ENCODE results near the gene BRINP1.
A peak's percentile ranks its signal among the peaks of the same experiment; 100 is the strongest.

The BRINP1 gene

DNA sequence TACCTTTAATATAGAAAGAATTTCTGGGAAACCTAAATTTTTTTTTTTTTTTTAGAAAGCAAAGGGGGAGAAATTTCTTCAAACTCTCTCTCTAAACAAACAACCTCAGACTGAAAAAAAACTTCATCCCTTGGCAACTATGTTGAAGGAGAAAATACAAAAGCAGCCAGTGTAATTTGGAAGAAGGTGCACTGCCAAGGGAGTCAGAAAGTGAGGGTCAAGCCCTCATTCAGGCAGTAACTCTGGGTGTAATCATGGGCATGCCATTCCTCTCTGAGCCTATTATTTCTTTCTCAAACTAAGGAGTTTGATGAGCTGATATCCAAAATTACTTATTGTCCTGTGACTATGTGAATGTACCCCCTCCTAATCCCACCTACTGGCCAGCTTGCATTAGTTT lies 203.1 kb downstream of the BRINP1 start:
- in situ Hi-C loops (cut with HindIII; ENCODE audit: low pct_ligation_motif_present, low pct_unique_long_range_greater_than_20kb, low sequenced_read_pairs) = no loop called here
- no peak for DNase-seq

DNA sequence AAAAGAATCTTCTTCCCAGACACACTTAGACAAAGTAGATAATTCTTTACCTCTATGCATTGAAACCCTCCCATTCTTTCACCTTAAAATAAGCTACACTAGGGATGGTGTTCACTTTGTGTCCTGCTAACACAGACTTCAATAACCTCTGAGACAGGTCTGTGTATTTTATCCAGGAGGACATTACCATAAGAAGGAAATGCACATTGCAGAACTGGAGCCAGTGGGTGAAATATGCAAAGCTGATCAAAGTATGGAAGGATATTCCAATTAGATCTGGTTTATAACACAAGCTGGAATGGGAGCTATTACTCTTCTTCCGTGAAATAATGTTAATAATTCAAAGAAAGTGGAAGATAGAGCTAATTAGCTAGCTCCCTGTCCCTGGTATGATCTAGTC lies 204.1 kb downstream of the BRINP1 start:
- in situ Hi-C loops (cut with HindIII; ENCODE audit: low pct_ligation_motif_present, low pct_unique_long_range_greater_than_20kb, low sequenced_read_pairs) = no loop called here
- DNase-seq = no peak

DNA sequence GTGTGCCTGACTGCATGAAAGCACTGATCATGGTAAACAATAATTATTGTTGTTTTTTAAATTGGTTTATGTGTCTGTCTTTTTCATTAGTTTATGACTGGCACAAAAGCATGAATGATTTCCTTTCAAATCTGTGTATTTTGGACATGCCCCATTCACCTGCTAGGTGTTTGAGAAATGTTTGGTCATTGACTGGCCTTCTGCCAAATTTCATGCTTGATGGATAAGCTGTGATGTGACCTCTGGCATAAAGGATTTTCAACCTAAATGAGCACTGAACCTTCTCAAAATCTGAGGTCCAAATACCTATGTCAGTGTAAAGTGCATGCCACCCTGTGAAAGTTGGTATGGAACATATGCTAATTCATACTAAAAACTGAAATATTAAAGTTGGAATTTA lies 204.5 kb downstream of the BRINP1 start:
- peak; percentile 3 for DNase-seq
- in situ Hi-C loops (cut with HindIII; ENCODE audit: low pct_ligation_motif_present, low pct_unique_long_range_greater_than_20kb, low sequenced_read_pairs) = no loop called here

DNA sequence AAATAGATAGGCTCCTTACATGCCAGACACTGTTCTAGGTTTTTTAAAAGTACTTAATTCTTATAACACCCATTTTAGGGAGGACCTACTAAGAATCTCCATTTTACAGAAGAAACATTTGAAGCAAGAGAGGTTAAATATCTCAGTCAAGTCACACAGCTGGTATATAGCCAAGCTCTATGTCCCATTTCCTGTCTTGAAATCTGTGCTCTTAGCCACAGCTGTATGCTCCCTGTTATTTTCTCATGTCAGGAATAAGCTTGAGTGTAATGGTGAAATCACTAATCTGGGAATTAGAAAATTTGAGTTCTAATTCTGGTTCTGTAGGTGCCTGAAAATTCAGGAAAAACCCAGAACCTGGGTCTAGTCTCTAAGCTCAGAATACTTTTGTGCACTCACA lies 208.7 kb downstream of the BRINP1 start:
- DNase-seq = no peak
- in situ Hi-C loops (cut with HindIII; ENCODE audit: low pct_ligation_motif_present, low pct_unique_long_range_greater_than_20kb, low sequenced_read_pairs) = no loop called here

DNA sequence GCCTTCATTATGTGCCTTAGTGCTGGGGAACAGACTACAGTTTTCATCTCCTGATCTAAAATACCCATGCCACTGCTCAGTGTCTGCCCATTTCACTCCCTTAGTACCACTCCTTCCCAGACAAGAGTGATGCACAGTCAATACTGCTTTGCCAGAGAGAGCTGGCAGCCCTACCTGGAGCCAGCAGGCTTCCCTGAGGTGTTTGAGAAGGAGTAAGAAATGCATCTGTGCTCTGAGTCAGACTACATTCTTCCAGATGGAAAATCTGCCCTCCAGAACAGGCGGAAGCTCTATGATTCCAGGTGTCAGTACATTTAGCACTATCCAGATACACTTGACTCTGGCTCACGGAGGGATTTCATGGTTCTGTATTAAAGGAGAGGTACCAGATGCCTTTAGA lies 209.8 kb downstream of the BRINP1 start:
- in situ Hi-C loops (cut with HindIII; ENCODE audit: low pct_ligation_motif_present, low pct_unique_long_range_greater_than_20kb, low sequenced_read_pairs) = no loop called here
- DNase-seq = no peak

DNA sequence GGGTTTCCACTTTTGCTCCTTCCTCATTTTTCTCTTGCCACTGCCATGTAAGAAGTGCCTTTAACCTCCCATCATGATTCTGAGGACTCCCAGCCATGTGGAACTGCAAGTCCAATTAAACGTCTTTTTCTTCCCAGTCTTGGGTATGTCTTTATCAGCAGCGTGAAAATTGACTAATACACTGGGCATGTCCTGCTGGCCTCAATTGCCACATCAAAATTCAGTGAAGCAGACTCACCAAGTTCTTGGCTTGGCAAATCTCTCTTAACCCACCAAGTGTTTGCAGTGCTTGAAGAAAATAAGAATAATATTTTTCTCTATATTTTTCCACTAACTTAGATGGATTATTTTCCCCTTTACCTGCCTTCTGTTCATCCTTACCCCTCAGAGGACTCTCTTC lies 212.0 kb downstream of the BRINP1 start:
- no peak for DNase-seq
- in situ Hi-C loops (cut with HindIII; ENCODE audit: low pct_ligation_motif_present, low pct_unique_long_range_greater_than_20kb, low sequenced_read_pairs) = no loop called here

DNA sequence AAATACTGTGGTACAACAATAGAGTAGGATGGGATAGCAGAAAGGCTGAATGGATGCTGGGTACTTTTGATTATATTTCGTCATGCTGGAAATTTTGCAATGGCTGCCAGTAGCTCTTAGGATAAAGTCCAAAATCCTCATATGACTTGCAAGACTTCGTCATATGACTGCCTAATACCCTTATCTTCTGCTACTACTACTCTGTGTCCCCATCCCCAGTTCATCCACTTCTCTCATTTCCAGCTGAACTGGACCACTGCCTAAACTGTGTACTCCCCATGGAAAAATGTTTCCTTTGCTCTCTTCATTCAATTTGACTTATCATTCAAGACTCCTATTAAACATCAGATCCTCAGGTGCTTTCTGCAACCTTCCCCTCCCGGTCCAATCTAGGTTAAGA lies 212.9 kb downstream of the BRINP1 start:
- DNase-seq = no peak

DNA sequence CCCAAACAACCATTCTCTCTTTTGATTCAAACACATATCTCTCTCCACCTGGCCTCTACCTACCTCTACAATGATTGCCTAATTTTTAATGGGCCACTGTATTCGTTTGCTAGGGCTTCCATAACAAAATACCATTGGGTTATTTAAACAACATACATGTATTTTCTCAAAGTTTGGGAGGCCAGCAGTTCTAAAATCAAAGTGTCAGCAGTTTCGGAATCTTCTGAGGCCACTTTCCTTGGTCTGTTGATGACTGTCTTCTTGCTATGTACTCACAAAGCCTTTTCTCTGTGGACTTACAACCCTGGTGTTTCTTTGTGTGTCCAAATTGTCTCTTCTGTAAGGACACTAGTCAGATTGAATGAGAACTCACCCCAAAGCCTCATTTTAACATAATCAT lies 214.7 kb downstream of the BRINP1 start:
- no peak for DNase-seq
- in situ Hi-C loops (cut with HindIII; ENCODE audit: low pct_ligation_motif_present, low pct_unique_long_range_greater_than_20kb, low sequenced_read_pairs) = no loop called here

More for the DNA sequence above, 212.9 kb downstream of the BRINP1 start:
- in situ Hi-C loops (cut with HindIII; ENCODE audit: low pct_ligation_motif_present, low pct_unique_long_range_greater_than_20kb, low sequenced_read_pairs) = no loop called here

DNA sequence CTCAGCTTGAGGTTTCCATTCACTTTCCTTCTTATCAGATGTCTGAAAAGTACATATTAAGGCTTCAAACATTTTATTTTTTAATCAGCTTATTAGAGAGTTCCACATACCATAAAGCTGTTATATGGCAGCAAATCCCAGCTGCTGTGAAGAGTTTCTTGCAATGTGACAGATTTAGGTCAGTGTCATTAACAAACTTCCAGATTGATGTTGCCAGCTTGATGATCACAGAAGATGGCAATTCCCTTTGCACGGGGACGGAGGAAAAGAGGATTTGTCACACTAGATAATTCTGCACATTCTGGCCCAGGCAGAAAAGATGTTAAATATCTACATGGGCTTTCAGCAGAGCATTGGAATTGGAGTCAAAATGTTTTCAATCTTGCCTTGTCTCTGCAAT lies 215.8 kb downstream of the BRINP1 start:
- DNase-seq = no peak
- in situ Hi-C loops (cut with HindIII; ENCODE audit: low pct_ligation_motif_present, low pct_unique_long_range_greater_than_20kb, low sequenced_read_pairs) = no loop called here

DNA sequence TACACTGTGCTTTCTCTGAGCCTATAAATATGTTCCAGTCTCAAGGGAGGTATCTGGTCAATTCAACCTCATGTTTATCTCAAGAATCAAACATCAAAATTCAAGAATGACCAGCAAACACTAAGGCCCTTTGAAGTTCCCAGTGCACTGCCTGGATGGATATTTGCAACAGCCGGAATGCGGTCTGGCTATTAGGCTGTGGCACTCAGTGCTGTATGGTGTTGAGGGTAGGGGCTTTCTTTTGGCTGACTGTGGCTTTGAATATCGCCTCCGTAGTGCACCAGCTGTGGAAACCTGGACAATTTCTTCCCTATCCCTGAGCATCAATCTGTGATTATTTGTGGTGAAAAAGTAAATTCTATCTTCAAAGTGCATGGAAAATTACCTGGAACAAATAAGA lies 220.4 kb downstream of the BRINP1 start:
- DNase-seq = no peak
- in situ Hi-C loops (cut with HindIII; ENCODE audit: low pct_ligation_motif_present, low pct_unique_long_range_greater_than_20kb, low sequenced_read_pairs) = no loop called here

DNA sequence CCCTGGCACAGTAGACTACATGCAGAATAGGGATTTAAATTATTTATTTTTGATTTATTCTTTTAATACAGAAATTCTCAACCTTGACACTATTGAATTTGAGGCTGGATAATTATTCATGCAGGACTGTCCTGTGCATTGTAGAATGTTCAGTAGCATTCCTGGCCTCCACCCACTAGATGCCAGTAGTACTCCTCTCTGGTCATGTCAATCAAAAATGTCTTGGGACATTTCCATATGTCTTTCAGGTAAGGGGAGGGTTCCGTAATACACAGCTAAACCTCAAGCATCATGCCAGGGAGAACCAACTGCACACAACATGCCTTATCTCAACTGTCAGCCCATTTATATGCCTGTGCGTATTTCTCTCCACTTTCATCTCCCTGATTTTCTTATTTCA lies 231.8 kb downstream of the BRINP1 start:
- in situ Hi-C loops (cut with HindIII; ENCODE audit: low pct_ligation_motif_present, low pct_unique_long_range_greater_than_20kb, low sequenced_read_pairs) = no loop called here
- no peak for DNase-seq

DNA sequence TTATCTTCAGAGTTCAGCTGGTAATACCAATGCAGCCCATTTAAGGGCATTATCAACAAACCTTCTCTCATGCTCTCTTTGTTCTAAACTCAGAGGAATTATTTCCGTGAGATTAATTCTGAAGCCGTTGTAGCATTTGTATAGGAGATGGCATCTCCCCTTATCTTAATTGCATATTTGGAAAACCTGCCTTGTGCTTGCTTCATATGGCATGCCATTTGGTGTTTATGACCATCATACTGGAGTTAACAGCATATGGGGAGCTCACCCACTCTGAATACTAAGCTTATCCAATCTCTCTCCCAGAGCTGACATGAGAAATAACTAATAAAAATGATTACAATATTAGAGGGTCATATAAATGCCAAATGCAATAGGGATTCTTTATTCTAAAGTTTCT lies 243.2 kb downstream of the BRINP1 start:
- DNase-seq = no peak
- in situ Hi-C loops (cut with HindIII; ENCODE audit: low pct_ligation_motif_present, low pct_unique_long_range_greater_than_20kb, low sequenced_read_pairs) = no loop called here

DNA sequence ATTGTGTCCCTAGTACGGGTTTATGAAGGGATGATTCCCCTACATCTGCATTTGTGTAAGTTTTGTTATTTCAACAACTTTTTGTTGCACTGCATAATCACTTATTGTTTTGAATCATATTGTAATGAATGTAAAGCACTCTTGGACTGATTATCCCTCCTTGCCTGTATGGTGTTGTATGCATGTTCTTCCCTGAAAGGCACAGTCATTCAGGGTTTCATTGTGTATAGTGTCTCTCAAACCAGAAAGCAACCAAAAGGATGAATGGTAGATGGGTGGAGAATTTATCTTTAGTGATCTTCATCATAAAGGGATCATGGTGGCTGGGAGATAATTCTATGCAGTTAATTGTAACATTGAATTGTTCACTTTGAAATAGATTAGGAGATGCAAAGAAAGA lies 247.3 kb downstream of the BRINP1 start:
- no peak for DNase-seq
- in situ Hi-C loops (cut with HindIII; ENCODE audit: low pct_ligation_motif_present, low pct_unique_long_range_greater_than_20kb, low sequenced_read_pairs) = no loop called here

DNA sequence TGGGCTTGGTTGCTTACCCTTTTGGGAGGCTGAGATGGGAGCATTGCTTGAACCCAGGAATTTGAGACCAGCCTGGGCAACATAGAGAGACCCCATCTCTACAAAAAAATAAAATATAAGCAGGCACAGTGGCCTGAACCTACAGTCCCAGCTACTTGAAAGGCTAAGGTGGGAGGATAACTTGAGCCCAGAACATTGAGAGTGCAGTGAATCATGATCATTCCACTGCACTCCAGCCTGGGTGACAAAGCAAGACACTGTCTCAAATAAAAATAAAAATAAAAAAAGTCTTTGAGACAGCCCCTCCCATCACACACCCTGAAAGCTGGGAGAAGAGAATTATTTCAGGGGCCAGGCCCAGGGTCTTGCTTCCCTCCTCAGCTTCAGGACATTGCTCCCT lies 251.8 kb downstream of the BRINP1 start:
- no peak for DNase-seq
- in situ Hi-C loops (cut with HindIII; ENCODE audit: low pct_ligation_motif_present, low pct_unique_long_range_greater_than_20kb, low sequenced_read_pairs) = no loop called here
